GM12891 (cell line): Measurements from ENCODE around the gene ZFYVE9.

ENCODE experiments used
- DNase-seq: peaks from one replicate; pipeline ENCODE4 v3.0.0; 2011; ENCODE audit warnings: low spot score; ENCODE audit not compliant: insufficient read length
- FAIRE-seq: peaks from 2 replicates; lab custom pipeline; 2011; peaks lifted over from hg19 to GRCh38; lab: Jason Lieb, UNC
- PAX5 ChIP-seq: IDR thresholded peaks from 2 replicates; pipeline ENCODE4 v1.6.1; 2011; ENCODE audit warnings: low read length, moderate library complexity, mild to moderate bottlenecking; ENCODE audit not compliant: insufficient read depth, severe bottlenecking
- POLR2A ChIP-seq: IDR thresholded peaks from 2 replicates; pipeline ENCODE4 v1.6.1; 2011; ENCODE audit warnings: low read depth, low read length, control low read depth
- POLR2AphosphoS5 ChIP-seq: IDR thresholded peaks from 2 replicates; pipeline ENCODE4 v1.6.1; 2011; ENCODE audit warnings: low read depth, low read length, control low read depth
- POU2F2 ChIP-seq: IDR thresholded peaks from 2 replicates; pipeline ENCODE4 v1.6.1; 2011; ENCODE audit warnings: low read depth, mild to moderate bottlenecking, control low read depth, low read length, moderate library complexity
- SPI1 ChIP-seq: IDR thresholded peaks from 2 replicates; pipeline ENCODE4 v1.6.1; 2011; ENCODE audit warnings: low read depth, low read length, control low read depth
- TAF1 ChIP-seq: IDR thresholded peaks from 2 replicates; pipeline ENCODE4 v1.6.1; 2011; ENCODE audit warnings: low read depth, low read length, control low read depth

ZFYVE9 gene

GRCh38 chr1:52266507-52266906 is 124.6 kb downstream of the ZFYVE9 start:
- FAIRE-seq (no peak), DNase-seq (no peak)
- TF ChIP-seq POU2F2 (no peak), PAX5 (no peak), SPI1 (no peak), POLR2AphosphoS5 (no peak), TAF1 (no peak), POLR2A (no peak)

DNA sequence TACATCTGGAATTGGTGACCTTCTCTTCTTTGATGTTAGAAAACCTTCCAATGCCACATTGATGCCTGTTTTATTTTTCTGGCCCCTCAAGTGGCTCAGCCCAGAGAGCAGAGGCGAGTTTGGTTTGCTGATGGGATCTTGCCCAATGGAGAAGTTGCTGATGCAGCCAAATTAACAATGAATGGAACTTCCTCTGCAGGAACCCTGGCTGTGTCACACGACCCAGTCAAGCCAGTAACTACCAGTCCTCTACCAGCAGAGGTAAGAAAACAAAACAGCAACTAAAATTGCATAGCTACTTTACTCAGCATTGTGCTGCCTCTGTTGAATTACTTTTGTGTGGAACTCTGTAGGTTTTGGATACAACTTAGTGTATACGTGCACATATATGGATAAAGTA is 126.5 kb downstream of the ZFYVE9 start:
- FAIRE-seq: no peak
- no peak for DNase-seq
- TF ChIP-seq PAX5 (no peak), POLR2AphosphoS5 (no peak), TAF1 (no peak), POU2F2 (no peak), SPI1 (no peak), POLR2A (no peak)

GRCh38 chr1:52281518-52281917 is 139.6 kb downstream of the ZFYVE9 start:
- TF ChIP-seq POLR2A (no peak), POU2F2 (no peak), POLR2AphosphoS5 (no peak), PAX5 (no peak), TAF1 (no peak), SPI1 (no peak)

DNA sequence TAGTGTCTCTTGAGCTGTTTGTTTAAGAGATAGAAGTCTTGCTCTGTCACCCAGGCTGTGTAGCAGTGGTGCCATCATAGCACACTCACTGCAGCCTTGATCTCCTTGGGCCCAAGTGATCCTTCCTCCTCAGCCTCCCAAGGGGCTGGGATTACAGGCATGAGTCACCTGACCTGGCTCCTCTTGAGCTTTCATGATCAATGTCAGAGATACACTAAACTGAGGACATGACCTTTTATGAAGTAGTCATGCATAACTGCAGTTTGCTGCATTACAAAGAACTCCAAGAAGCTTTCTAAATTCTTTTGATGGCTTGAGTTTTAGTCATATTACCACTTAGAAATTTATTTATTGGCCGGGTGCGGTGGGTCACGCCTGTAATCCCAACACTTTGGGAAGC is 146.4 kb downstream of the ZFYVE9 start:
- TF ChIP-seq SPI1: no peak
- TF ChIP-seq POLR2A: no peak
- TF ChIP-seq POU2F2: no peak
- no peak for TF ChIP-seq POLR2AphosphoS5
- no peak for TF ChIP-seq TAF1
- TF ChIP-seq PAX5: no peak
- FAIRE-seq (peak; percentile 57), DNase-seq (no peak)

More at GRCh38 chr1:52281518-52281917, 139.6 kb downstream of the ZFYVE9 start:
- DNase-seq: no peak
- FAIRE-seq: peak; percentile 56

DNA sequence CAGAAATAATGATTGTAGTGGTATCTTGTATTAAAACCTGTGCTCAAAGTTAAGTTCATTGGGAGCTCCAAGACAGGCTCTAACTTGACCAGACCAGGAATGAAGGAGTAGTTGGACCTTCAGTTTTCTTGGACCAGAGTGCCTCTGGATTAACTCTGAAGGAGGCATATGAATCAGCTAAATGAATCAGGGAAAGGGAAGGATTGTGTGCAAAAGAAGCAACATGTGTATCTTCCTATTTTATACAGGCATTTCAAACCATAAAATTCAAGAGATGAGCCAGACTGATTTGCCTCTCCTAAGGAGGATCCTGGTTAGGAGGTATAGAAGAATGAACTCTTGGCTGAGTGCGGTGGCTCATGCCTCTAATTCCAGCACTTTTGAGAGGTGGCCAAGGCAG is 152.7 kb downstream of the ZFYVE9 start:
- DNase-seq (no peak), FAIRE-seq (no peak)
- no peak for TF ChIP-seq PAX5
- TF ChIP-seq TAF1: no peak
- no peak for TF ChIP-seq SPI1
- TF ChIP-seq POU2F2: no peak
- no peak for TF ChIP-seq POLR2A
- TF ChIP-seq POLR2AphosphoS5: no peak

GRCh38 chr1:52296345-52296744 is 154.5 kb downstream of the ZFYVE9 start:
- DNase-seq: peak; percentile 30

GRCh38 chr1:52305417-52306226 is 163.7 kb downstream of the ZFYVE9 start:
- no peak for DNase-seq
- no peak for TF ChIP-seq PAX5
- no peak for TF ChIP-seq POU2F2
- no peak for TF ChIP-seq SPI1
- TF ChIP-seq TAF1: no peak
- no peak for TF ChIP-seq POLR2AphosphoS5
- TF ChIP-seq POLR2A: no peak
- FAIRE-seq: no peak

More at GRCh38 chr1:52296345-52296744, 154.5 kb downstream of the ZFYVE9 start:
- TF ChIP-seq POLR2A (no peak), TAF1 (no peak), POLR2AphosphoS5 (no peak), PAX5 (no peak), SPI1 (no peak), POU2F2 (no peak)
- peak; percentile 76 for FAIRE-seq

DNA sequence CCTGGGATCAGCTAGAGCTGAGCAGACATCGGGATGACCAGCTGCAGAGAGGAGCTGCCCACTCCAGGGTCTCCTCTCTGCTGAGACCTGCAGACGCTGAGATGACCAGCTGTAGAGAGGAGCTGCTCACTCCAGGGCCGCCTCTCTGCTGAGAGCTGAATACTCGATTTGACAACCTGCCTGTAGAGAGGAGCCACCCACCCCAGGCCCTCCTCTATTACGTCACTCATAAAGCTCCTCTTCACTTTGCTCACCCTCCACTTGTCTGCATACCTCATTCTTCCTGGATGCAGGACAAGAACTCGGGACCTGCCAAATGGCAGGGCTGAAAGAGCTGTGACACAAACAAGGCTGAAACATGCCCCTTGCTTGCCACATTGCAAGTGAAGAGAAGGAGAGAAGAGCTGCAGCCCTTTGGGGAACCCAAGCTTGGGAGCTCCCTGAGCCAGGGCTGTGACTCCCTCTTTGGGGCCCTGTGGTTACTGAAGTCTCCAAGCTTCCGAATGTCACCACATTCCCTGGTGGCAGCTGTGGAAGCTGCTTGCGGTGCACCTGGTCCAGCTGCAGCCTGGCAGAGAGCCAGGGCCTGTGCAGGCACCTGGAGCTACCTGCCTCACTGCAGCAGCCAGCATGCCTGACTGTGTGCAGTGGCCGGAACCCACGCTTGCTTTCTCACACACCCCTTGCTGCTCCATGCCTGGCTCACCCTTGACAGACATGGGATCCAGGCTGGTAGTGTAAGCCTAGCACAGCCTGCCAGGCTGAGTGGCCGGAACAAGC is 164.5 kb downstream of the ZFYVE9 start:
- FAIRE-seq: no peak
- no peak for TF ChIP-seq SPI1
- TF ChIP-seq TAF1: no peak
- no peak for TF ChIP-seq POU2F2
- no peak for TF ChIP-seq PAX5
- no peak for TF ChIP-seq POLR2A
- TF ChIP-seq POLR2AphosphoS5: no peak
- no peak for DNase-seq

DNA sequence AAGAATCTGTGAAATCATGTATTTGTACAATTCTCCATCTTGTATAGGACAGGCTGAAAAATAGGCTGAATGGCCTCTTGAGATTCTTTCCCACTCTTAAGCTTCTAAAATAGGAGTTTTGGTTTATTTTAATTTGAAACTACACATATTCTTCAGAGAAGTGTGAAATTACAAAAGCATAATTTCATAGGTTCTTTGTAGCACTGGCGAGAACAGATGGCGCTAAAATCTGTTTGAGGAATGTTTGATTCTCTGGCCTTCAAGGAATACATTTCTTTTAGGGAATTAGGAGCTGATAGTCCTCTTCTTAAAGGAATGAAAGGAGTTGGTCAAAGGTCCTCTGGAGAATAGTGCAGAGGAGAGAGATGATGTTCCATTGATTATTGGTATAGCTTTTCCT is 179.2 kb downstream of the ZFYVE9 start:
- FAIRE-seq: no peak
- TF ChIP-seq POLR2AphosphoS5 (no peak), SPI1 (no peak), POLR2A (no peak), POU2F2 (no peak), TAF1 (no peak), PAX5 (no peak)
- DNase-seq: no peak
